ENCODE data around the gene SART3. TPM values are rescaled to one million over a fixed set of nuclear protein-coding genes. Genes with fewer than 3 reads are reported as not detected.

The SART3 gene
- total RNA-seq, 1 donor from 2014 or later, result 89.1 TPM

GRCh38 chr12:108551535-108551934 lies 9.4 kb downstream of the SART3 start:
- H3K9me3 Mint-ChIP-seq, result no peaks in the 10 kb centered on the region
- peak overlapping the region; percentile 4 for H3K4me3 Mint-ChIP-seq
- peaks cover 48% of the 10 kb centered on the region for H3K4me1 Mint-ChIP-seq
- intact Hi-C loops (cut with micrococcal nuclease), result no loop called here
- H3K27me3 Mint-ChIP-seq, result no peaks in the 10 kb centered on the region
- DNase-seq, result no peak
- peaks cover 40% of the 10 kb centered on the region for H3K36me3 Mint-ChIP-seq (ENCODE audit: low read depth)
- H3K27ac Mint-ChIP-seq, result no peak overlapping the region

- DNase-seq, result no peak
- H3K27ac Mint-ChIP-seq, result no peak overlapping the region
Measured at GRCh38 chr12:108548954-108549521, 11.9 kb downstream of the SART3 start.

GRCh38 chr12:108547686-108548085 lies 13.3 kb downstream of the SART3 start:
- Mint-ChIP-seq H3K4me3 (no peak overlapping the region), H3K27me3 (no peaks in the 10 kb centered on the region), H3K4me1 (peaks cover 29% of the 10 kb centered on the region), H3K9me3 (no peaks in the 10 kb centered on the region), H3K27ac (no peak overlapping the region), H3K36me3 (ENCODE audit: low read depth) (peaks cover 47% of the 10 kb centered on the region)
- intact Hi-C loops (cut with micrococcal nuclease), result no loop called here
- DNase-seq, result peak; percentile 49

More at GRCh38 chr12:108548954-108549521, 11.9 kb downstream of the SART3 start:
- intact Hi-C loops (cut with micrococcal nuclease), result no loop called here
- Mint-ChIP-seq H3K9me3 (no peaks in the 10 kb centered on the region), H3K27me3 (no peaks in the 10 kb centered on the region), H3K4me3 (no peak overlapping the region), H3K36me3 (ENCODE audit: low read depth) (peaks cover 41% of the 10 kb centered on the region), H3K4me1 (peaks cover 33% of the 10 kb centered on the region)

GRCh38 chr12:108543652-108544051 lies 17.3 kb downstream of the SART3 start:
- Mint-ChIP-seq H3K4me1 (peaks cover 18% of the 10 kb centered on the region), H3K36me3 (ENCODE audit: low read depth) (peaks cover 60% of the 10 kb centered on the region), H3K4me3 (no peak overlapping the region), H3K27ac (no peak overlapping the region), H3K9me3 (no peaks in the 10 kb centered on the region), H3K27me3 (no peaks in the 10 kb centered on the region)
- intact Hi-C loops (cut with micrococcal nuclease), result no loop called here
- peak; percentile 36 for DNase-seq

GRCh38 chr12:108542320-108542719 lies 18.7 kb downstream of the SART3 start:
- intact Hi-C loops (cut with micrococcal nuclease), result no loop called here
- Mint-ChIP-seq H3K4me1 (peaks cover 14% of the 10 kb centered on the region), H3K9me3 (no peaks in the 10 kb centered on the region), H3K27me3 (no peaks in the 10 kb centered on the region), H3K36me3 (ENCODE audit: low read depth) (peaks cover 62% of the 10 kb centered on the region), H3K27ac (no peak overlapping the region), H3K4me3 (no peak overlapping the region)
- peak; percentile 25 for DNase-seq

GRCh38 chr12:108538616-108539195 lies 22.3 kb downstream of the SART3 start:
- no peak overlapping the region for H3K27ac Mint-ChIP-seq
- no peaks in the 10 kb centered on the region for H3K27me3 Mint-ChIP-seq
- H3K36me3 Mint-ChIP-seq (ENCODE audit: low read depth), result peaks cover 62% of the 10 kb centered on the region
- no peak overlapping the region for H3K4me3 Mint-ChIP-seq
- H3K9me3 Mint-ChIP-seq, result no peaks in the 10 kb centered on the region
- peaks cover 13% of the 10 kb centered on the region for H3K4me1 Mint-ChIP-seq
- intact Hi-C loops (cut with micrococcal nuclease), result no loop called here
- DNase-seq, result no peak

GRCh38 chr12:108538146-108538545 lies 22.8 kb downstream of the SART3 start:
- Mint-ChIP-seq H3K4me3 (no peak overlapping the region), H3K36me3 (ENCODE audit: low read depth) (peaks cover 59% of the 10 kb centered on the region), H3K27me3 (no peaks in the 10 kb centered on the region), H3K4me1 (peaks cover 11% of the 10 kb centered on the region), H3K9me3 (no peaks in the 10 kb centered on the region), H3K27ac (no peak overlapping the region)
- intact Hi-C loops (cut with micrococcal nuclease), result no loop called here
- DNase-seq, result no peak

GRCh38 chr12:108531929-108532848 lies 28.8 kb downstream of the SART3 start:
- Mint-ChIP-seq H3K9me3 (no peaks in the 10 kb centered on the region), H3K4me1 (peaks cover 5% of the 10 kb centered on the region), H3K27me3 (no peaks in the 10 kb centered on the region), H3K4me3 (no peak overlapping the region), H3K36me3 (ENCODE audit: low read depth) (peaks cover 59% of the 10 kb centered on the region), H3K27ac (no peak overlapping the region)
- peak; percentile 47 for DNase-seq
- intact Hi-C loops (cut with micrococcal nuclease), result no loop called here

GRCh38 chr12:108530161-108530560 lies 30.8 kb downstream of the SART3 start:
- H3K36me3 Mint-ChIP-seq (ENCODE audit: low read depth), result peaks cover 62% of the 10 kb centered on the region
- no peaks in the 10 kb centered on the region for H3K27me3 Mint-ChIP-seq
- H3K27ac Mint-ChIP-seq, result no peak overlapping the region

GRCh38 chr12:108527166-108527496 lies 33.8 kb downstream of the SART3 start:
- intact Hi-C loops (cut with micrococcal nuclease), result no loop called here
- Mint-ChIP-seq H3K27ac (no peak overlapping the region), H3K9me3 (no peaks in the 10 kb centered on the region), H3K4me1 (peaks cover 8% of the 10 kb centered on the region), H3K27me3 (no peaks in the 10 kb centered on the region), H3K4me3 (no peak overlapping the region), H3K36me3 (ENCODE audit: low read depth) (peaks cover 68% of the 10 kb centered on the region)
- DNase-seq, result no peak

More at GRCh38 chr12:108530161-108530560, 30.8 kb downstream of the SART3 start:
- Mint-ChIP-seq H3K4me3 (no peak overlapping the region), H3K9me3 (no peaks in the 10 kb centered on the region), H3K4me1 (peaks cover 8% of the 10 kb centered on the region)
- intact Hi-C loops (cut with micrococcal nuclease), result no loop called here
- peak; percentile 34 for DNase-seq

- Mint-ChIP-seq H3K27ac (no peak overlapping the region), H3K36me3 (ENCODE audit: low read depth) (peaks cover 72% of the 10 kb centered on the region), H3K9me3 (no peaks in the 10 kb centered on the region), H3K4me1 (peaks cover 8% of the 10 kb centered on the region), H3K4me3 (no peak overlapping the region), H3K27me3 (no peaks in the 10 kb centered on the region)
- intact Hi-C loops (cut with micrococcal nuclease), result no loop called here
- DNase-seq, result no peak
Measured at GRCh38 chr12:108526482-108527165, 34.3 kb downstream of the SART3 start.

GRCh38 chr12:108525681-108526080 lies 35.3 kb downstream of the SART3 start:
- no peak overlapping the region for H3K27ac Mint-ChIP-seq
- H3K27me3 Mint-ChIP-seq, result no peaks in the 10 kb centered on the region
- no peak for DNase-seq
- H3K36me3 Mint-ChIP-seq (ENCODE audit: low read depth), result peaks cover 74% of the 10 kb centered on the region
- peaks cover 8% of the 10 kb centered on the region for H3K4me1 Mint-ChIP-seq
- H3K4me3 Mint-ChIP-seq, result no peak overlapping the region
- intact Hi-C loops (cut with micrococcal nuclease), result no loop called here
- H3K9me3 Mint-ChIP-seq, result no peaks in the 10 kb centered on the region

- H3K36me3 Mint-ChIP-seq (ENCODE audit: low read depth), result peaks cover 76% of the 10 kb centered on the region
- intact Hi-C loops (cut with micrococcal nuclease), result no loop called here
- peaks cover 6% of the 10 kb centered on the region for H3K4me1 Mint-ChIP-seq
- no peaks in the 10 kb centered on the region for H3K27me3 Mint-ChIP-seq
- DNase-seq, result no peak
- H3K9me3 Mint-ChIP-seq, result no peaks in the 10 kb centered on the region
- H3K27ac Mint-ChIP-seq, result no peak overlapping the region
- H3K4me3 Mint-ChIP-seq, result no peak overlapping the region
Measured at GRCh38 chr12:108523365-108523764, 37.6 kb downstream of the SART3 start.

GRCh38 chr12:108519558-108519957 lies 41.4 kb downstream of the SART3 start:
- no peak overlapping the region for H3K4me3 Mint-ChIP-seq
- DNase-seq, result no peak
- H3K27ac Mint-ChIP-seq, result no peak overlapping the region
- intact Hi-C loops (cut with micrococcal nuclease), result loop anchor here (5.0 to 10.0 kb wide), 3 partner anchors 98 to 755 kb away; partner anchors contain the start of genes ALKBH2 and PRDM4
- no peaks in the 10 kb centered on the region for H3K27me3 Mint-ChIP-seq
- H3K9me3 Mint-ChIP-seq, result no peaks in the 10 kb centered on the region
- H3K36me3 Mint-ChIP-seq (ENCODE audit: low read depth), result peaks cover 57% of the 10 kb centered on the region
- peaks cover 18% of the 10 kb centered on the region for H3K4me1 Mint-ChIP-seq

Data from activated CD4-positive, alpha-beta T cell treated with anti-CD3 and anti-CD28 coated beads, Interleukin-2, amount 10 ng/mL, durations not matched to agents 24 days and 14 days (primary cell).